NCI-H1694 treated with DMSO at 0.1 percent for 48 hours (cell line): ENCODE results near the gene ACCS.

Source experiments
- DNase-seq: peaks from one replicate; lab custom pipeline; 2025; lab: John Stamatoyannopoulos, UW

Gene ACCS

DNA sequence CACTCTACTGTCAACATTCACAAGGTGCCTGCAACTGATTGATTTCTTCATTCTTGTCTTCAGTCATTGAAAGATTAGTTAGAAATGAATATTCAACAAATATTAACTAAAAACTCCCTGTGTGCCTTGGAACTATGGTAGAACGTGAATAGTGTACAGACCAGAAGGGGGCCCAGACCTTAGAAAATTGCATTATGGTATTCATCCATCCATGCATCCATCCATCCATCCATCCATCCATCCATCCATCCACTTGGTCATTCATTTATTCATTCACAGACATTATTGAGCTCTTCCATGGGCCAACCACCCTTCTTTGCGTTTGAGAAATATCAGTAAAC, 28.4 kb upstream of the ACCS start:
- DNase-seq = no peak

DNA sequence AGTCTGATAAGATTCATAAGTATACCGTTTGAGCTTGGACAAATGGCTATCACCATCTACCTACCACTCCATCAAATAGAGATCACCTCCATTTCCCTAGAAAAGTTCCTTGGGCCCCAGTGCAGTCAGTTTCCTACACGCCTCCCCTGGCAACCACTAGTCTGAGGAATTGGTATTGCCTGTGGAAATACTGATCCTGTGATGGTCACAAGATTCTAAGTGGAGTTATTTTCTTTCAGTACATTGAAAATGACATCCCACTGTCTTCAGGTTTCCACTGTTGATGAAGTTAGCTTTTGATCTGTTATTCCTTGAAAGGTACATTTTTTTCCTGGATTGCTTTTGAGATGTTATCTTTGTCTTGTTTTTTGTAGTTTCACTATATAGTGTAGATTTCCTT, 22.9 kb upstream of the ACCS start:
- no peak for DNase-seq

DNA sequence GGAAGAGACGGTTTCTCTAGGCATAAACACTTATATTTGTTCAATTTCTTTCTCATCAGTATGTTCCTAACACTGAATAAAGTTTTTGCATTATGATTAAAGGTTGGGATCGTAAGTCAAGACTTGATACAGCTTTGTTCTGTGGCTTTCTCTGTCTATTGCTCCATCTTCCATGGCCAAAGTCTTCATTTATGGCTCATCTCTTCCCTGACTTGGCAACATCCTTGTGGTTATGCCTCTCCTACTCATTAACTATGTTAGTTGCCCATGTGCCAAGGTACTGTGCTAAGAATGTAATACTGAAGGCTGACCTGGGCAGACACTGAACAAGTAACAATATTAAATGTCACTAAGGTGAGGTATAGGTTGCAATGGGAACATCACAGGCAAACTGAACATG, 19.9 kb upstream of the ACCS start:
- no peak for DNase-seq

DNA sequence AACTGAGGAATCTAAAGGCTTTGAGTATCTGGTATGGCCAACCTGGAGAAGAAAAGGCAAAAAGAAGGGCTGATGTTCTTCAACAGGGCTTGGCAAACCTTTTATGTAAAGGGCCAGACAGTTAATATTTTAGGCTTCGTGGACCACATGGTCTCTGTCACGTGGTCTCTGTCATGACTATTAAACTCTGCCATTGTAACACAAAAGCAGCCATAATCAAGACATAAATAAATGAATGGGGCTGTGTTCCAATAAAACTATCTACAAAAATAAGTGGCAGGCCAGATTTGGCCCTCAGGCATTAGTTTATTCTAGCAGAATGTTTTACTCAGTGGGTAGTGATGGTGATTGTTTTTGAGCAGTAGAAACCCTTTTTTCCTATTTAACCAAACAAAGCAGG, 18.8 kb upstream of the ACCS start:
- no peak for DNase-seq

DNA sequence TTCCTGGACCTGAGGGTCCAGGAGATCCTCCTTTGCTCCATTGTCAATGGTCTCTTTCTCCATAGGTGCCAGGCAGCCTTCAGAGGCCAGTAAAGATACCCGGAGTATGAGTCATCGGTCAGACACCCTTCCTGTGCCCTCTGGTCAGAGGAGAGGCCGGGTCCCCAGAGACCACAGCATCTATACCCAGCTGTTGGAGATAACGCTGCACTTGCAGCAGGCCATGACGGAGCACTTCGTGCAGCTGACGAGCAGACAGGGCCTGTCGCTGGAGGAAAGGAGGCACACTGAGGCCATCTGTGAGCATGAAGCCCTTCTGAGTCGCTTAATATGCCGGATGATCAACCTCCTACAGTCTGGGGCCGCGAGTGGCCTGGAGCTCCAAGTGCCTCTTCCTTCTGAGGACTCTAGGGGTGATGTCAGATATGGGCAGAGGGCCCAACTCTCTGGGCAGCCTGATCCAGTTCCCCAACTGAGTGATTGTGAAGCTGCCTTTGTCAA, 18.1 kb upstream of the ACCS start, which contains the start of gene ACCSL:
ACCSL (plus strand) TSS at position 51 of the 501 bp plus-strand sequence; CDS start at position 107, 56 bp downstream.
- DNase-seq = no peak

DNA sequence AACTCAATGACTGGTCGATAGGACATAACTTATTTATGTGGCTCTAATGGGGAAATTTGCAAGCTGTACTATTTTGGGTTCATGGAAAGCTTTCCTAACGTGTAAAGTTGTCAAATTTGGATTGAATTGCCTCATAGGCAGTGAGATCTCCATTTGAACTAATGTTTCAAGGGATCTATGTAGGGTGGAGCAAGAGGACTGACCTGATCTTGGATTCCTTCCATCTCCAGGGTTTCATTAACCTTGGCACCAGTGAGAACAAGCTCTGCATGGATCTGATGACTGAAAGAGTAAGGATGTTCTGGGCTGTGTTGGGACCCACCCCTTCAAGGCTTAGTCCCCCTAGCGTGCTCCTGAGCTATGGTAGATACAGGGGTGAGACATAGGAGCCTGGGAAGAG, 16.2 kb upstream of the ACCS start:
- DNase-seq = no peak

DNA sequence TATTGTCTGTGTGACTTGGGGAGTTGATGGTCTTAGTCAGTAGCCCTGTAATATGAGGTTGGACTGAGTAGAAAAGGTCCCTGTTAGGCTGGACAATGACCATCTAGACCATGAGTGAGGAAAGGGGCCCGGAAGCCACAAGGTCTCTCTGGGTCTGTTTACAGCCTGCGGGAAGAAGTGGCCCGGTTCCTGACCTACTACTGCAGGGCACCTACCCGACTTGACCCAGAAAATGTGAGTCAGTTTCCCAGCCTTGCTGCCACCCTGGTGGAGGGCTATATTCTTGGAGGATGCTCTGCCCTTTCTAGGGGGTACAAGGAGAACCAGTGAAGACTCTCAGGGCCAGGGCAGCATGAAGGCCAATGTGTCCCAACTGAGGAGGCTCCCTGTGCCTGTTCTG, 14.9 kb upstream of the ACCS start:
- no peak for DNase-seq

DNA sequence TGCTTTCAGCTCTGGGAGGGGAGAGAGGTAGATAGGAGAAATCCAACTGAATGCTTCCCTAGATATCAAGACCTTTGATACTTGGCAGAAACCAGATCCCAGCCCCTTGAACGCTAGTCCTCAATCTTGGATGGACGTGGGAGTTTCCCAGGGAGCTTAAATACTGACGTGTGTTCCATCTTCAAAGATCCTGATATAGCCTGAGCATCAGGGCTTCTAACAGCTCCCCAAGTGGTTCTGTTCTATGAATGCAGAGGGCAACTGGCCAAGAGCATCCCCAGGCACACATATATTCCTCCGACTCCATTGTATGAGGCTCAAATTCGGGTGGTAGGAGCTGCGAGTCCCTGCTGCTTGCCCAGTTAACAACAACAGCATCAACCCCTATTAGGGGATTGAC, 8.7 kb upstream of the ACCS start:
- DNase-seq = no peak

DNA sequence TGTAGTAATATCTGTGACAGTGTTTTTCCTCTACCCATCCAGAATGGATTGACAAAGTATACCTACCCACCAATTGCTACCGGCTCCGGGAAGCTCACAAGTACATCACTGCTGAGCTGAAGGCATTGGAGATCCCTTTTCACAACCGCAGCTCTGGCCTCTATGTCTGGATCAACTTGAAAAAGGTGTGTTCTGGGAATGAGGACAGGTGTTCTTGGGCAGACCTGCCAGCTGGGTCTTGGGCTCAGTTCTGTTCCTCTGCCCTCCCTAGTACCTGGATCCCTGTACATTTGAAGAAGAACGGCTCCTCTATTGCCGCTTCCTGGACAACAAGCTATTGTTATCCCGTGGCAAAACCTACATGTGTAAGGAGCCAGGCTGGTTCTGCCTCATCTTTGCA, 7.8 kb upstream of the ACCS start:
- no peak for DNase-seq

DNA sequence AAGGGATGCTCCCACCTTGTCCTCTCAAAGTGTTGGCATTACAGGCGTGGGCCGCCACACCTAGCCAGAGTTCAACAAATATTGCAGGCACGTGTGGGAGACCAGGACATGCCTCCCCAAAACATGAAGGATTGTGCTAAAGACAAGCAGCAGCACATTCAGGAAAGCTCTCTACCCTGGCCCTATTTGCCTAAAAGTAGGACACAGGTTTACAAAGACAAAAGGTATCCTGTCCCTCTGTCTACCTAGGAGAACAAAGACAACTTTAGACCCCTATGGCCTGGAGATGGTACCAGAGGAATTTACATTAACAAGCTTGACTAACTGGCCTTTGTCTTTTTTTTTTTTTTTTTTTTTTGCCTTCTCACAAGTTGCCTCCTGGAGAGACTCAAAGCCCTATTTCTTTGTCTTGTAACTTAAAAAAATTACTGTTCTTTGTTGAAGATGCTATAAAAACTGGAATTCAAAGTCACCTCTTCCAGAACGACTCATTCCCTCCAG, 859 bp upstream of the ACCS start:
- no peak for DNase-seq

DNA sequence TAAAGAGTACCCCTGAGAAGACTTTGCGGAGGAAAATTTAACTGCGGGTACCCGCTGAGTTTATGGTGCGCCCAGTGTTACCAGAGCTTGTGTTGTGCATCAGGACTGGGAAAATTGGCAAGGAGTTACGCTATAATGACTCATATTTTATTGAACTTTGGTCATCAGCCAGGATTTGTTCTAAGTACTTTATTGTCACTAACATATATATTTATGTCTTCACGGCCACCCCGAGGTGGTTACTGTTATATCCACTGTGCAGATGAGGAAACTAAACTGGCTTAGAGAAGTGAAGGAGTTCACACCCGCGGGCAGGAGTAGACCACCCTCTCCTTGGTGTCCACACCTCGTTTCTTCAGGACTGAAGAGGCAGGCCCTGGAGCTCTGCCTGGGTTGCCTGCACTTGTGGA, 667 bp downstream of the ACCS start:
- DNase-seq = no peak

DNA sequence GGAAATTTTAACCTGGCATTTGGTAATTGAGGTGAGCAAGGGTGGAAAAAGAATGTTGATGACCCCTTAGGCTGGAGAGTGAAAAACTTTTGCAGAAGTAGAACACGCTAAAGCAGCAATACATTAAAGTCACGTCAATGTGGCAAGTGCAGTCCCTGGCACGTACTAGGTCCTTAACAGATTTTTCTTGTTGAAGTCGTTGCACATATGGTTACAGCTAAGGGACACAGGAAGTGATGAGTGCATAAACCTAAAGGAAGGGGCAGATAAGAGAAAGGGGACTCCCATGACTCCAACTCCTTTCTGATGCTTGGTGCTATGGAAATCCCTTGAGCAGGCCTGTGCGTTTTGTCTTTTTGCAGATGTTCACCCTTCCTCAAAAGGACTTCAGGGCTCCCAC, 1.2 kb downstream of the ACCS start:
- DNase-seq = no peak

DNA sequence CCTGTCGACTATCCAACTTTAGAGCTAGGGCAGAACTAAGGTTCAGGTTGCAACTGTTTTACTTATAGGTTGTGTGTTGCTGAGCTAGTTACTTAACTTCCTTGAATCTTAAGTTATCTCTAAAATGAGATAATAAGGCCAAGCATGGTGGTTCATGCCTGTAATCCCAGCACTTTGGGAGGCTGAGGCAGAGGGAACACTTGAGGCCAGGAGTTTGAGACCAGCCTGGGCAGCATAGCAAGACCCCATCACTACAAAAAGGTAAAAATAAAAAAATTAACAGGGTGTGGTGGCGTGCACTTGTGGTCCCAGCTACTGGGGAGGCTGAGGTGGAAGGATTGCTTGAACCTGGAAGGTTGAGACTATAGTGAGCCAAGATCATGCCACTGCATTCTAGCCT, 2.1 kb downstream of the ACCS start:
- DNase-seq = no peak

DNA sequence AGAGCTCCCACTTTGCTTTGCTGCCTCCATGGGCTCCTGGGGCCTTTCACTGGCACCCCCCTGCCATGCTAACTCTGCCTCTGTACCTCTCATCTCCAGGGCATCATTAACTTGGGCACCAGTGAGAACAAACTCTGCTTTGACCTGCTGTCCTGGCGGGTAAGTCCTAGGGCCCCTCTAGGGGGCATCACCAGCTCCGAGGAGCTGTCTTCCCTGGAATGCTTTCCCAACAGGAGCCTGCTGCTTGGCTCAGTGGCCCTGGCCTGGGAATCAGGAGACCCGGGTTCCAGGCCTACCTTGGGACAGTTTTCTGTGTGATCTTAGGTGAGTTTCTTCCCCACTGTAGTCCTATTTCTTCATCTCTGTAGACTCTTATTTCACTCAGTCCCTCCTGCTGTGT, 5.1 kb downstream of the ACCS start:
- no peak for DNase-seq

DNA sequence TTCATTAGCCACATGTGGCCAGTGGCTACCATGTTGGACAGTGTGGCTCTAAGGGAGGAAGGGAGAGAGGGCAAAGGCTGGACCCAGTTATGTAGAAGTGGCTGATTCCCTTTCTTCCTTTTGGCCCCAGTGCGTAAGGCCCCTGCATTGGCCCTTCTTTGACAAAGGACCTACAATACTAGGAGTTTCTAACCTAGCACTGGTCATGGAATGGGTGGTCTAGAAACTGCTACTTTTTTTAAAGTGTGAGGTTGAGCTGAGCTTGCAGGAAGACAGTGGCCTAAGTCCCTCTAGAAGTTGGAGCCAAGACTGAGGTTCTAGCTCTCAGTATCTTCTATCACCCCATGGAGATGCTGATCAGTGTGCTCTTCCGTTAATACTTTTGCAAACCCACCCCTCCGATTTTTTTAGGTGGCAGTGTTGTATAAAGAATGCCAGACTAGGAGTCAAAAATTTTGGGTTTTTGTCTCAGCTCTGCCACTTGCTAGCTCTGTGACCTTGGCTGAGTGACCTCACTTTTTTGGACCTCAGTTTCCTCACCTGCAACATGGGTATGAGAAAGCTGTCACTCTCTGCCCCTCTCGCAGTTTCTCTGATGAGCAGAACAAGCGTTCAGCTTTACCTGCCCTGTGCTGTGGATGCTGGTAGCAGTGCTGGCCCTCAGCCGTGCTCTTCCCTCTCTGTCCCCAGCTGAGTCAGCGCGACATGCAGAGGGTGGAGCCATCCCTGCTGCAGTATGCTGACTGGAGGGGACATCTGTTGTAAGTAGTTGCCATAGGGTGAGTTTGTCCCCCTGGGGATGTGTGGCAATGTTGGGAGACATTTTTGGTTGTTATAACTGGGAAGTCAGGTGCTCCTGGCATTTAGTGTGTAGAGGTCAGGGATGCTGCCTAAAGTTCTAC, 6.9 kb downstream of the ACCS start:
- DNase-seq = no peak

DNA sequence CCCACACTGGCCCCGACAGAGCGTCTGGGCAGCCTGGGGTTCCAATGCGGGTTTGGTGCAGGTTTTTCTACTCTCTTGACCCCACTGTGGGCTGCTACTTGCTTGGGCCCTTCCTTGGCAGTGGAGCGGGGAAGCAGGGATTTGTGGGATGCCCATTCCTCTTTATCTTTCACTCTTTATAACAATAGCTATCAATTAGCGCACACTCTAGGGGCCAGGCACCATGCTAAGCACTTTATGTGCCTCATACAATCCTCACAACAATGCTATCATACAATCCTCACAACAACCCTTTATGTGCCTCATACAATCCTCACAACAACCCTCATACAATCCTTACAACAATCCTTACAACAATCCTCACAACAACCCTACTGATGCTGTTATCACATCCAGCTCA, 12.7 kb downstream of the ACCS start:
- DNase-seq = no peak

DNA sequence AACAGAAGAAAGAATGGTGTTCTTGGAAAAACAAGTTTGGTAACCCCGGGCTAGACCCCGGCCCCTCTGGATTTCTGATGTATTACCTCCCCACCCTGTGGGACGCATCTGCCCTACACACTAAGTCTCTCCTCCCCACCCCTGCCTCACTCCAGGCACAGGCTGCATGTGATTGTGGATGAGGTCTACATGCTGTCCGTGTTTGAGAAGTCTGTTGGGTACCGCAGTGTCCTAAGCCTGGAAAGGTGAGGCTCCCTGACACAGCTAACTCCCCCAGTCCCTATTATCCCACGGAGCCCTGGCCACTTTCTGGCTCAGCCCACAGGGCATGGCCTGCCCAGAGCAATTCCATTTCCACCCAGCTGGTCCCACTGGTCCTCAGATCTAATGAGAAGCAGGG, 13.3 kb downstream of the ACCS start:
- DNase-seq = no peak

DNA sequence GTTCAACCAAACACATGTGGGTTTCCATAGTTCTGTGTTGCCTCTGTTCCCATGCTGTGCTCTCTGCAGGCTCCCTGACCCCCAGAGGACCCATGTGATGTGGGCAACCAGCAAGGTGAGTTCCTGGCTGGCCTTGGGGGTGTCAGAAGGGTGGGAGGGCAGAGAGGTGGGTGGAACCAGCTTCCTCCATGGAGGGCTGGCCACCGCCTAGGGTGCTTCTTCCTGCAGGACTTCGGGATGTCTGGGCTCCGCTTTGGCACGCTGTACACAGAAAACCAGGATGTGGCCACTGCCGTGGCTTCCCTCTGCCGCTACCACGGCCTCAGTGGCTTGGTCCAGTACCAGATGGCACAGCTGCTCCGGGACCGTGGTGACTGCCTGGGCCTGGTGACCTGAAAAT, 14.9 kb downstream of the ACCS start:
- DNase-seq = no peak

DNA sequence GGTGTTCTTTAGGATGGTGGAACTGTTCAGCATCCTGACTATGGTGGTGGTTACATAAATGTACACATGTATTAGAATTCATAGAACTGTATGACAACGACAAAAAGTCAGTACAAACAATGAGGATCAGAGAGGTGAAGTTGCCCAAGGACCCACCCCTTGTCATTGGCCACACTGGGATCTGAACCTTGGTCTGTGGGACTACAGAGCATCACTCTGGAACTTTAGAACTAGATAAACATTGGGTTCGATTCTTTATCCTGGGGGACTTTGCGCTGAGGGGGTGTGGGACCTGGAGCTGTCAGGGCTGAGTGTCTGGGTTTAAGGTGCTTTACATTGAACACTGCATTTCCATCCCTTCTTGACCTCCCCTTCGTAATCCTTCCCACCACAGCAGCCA, 16.6 kb downstream of the ACCS start:
- no peak for DNase-seq

DNA sequence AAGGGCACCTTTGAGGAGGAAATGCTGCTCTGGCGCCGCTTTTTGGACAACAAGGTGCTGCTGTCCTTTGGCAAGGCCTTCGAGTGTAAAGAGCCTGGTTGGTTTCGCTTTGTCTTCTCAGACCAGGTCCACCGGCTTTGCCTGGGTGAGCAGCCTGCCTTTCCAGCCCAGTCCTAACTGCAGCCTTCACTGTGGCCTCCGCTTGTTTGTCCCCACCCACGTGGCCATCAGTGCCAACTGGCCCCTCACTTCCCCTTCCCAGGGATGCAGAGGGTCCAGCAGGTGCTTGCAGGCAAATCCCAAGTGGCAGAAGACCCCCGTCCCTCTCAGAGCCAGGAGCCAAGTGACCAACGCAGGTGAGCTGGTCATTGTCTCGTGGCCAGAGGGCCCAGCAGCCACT, 17.4 kb downstream of the ACCS start:
- no peak for DNase-seq

DNA sequence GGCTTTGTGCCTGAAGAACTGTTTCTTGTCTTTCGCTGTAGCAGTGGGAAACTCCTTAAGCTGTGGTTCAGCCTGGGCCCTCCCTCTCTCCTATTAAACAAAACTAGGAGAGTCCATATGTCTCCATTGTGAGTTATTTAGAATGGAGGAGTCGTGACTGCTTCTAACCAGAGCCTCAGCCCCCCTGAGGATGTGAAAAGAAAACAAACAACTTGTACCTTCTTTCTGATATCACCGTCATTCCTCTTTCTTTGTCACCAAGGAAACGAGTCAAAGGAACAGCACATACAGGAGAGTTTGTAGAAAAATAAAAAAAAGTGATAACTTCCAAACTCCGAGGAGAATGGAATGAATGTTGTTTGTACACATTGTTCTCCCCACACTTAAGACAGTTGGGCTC, 17.8 kb downstream of the ACCS start:
- DNase-seq = no peak

DNA sequence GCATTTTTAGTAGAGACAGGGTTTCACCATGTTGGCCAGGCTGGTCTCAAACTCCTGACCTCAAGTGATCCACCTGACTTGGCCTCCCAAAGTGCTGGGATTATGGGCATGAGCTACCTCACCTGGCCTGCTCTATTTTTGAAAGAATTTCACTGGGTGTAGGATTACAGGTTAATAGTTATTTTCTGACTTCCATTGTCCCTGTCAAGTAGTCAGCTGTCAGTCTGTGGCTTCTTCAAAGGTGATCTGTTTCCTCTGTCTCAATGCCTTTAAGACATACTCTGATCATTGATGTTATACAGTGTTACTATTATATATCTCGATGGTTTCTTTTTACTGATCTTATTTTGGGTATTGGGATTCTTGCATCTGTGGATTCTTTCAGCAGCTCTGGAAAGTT, 19.3 kb downstream of the ACCS start:
- no peak for DNase-seq

DNA sequence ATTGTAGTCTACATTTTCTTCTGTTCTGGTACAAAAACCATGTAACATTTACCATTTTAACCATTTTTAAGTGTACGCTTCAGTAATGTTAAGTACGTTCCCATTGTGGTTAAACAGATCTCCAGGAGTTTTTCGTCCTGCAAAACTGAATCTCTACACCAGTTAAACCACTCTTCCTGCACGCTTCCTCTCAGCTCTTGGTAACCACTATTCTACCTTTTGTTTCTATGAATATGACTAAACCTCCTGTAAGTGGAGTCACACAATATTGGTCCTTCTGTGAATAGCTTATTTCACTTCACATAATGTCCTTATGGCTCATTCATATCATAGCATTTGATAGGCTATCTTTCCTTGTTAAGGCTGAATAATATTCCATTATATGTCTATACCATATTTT, 22.3 kb downstream of the ACCS start:
- DNase-seq = no peak

DNA sequence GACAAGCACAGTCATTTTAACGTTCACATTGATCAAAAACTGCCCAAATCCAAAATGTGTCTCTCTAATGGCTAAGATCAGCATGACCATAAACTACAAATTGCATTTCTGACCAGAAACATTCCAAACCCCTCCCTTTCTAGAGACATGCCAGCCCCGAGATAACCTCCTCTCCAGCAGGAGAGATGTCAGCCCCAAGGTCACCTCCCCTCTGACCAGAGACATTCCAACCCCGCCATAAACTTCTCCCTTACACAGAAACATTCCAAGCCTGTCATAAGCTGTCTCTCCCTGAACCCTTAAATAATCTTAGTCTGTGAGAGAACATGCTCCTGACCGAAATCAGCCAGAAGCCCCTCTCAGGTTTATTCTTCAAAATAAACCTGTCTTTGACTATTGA, 22.8 kb downstream of the ACCS start:
- DNase-seq = no peak
